ENCODE data around the gene DOK4.
"Not testable (repeated sequence)": the region's sequence is repeated elsewhere in the genome, so short reads cannot be mapped to it uniquely, and the experiment has no call there.

The DOK4 gene

DNA sequence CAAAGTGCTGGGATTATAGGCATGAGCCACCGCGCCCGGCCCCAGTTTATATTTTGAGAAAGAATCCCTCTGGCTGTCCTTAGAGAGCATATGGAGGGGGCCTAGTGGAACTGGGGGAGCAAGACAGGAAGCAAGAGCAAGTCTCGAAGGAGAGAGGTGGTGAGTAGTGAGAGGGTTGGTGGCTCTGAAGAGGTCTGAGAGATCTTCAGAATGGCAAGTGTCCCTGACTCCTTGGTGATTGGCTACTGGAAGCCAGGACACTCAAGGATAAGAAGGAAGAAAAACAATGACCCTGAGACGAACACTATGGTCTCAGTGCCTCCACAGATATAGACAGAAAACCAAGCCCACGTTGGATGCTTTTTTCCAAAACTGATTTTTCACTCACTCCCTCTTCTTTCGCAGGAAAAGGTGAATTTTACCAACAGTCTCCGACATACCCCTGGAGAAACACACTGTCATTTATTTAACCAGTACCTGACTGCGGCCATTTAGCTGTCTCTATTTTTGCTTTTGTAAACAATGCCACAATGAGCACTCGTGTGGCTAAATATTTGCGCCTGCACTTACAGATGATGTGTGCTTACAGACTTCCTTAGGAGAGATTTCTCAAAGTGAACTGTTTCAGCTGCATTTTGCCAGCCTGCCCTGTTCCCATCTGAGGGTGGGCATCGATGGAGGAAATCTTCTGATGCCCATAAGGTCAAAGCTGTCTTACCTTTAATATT is 15.9 kb upstream of the DOK4 start:
- Mint-ChIP-seq H3K4me3 (no peak overlapping the region), H3K27me3 (ENCODE audit: low read depth, poor library complexity) (peaks cover 8% of the 10 kb centered on the region), H3K27ac (no peak overlapping the region), H3K9me3 (no peaks in the 10 kb centered on the region), H3K4me1 (peaks cover 53% of the 10 kb centered on the region), H3K36me3 (ENCODE audit: low read depth) (no peaks in the 10 kb centered on the region)
- TF ChIP-seq, protein P1, sequence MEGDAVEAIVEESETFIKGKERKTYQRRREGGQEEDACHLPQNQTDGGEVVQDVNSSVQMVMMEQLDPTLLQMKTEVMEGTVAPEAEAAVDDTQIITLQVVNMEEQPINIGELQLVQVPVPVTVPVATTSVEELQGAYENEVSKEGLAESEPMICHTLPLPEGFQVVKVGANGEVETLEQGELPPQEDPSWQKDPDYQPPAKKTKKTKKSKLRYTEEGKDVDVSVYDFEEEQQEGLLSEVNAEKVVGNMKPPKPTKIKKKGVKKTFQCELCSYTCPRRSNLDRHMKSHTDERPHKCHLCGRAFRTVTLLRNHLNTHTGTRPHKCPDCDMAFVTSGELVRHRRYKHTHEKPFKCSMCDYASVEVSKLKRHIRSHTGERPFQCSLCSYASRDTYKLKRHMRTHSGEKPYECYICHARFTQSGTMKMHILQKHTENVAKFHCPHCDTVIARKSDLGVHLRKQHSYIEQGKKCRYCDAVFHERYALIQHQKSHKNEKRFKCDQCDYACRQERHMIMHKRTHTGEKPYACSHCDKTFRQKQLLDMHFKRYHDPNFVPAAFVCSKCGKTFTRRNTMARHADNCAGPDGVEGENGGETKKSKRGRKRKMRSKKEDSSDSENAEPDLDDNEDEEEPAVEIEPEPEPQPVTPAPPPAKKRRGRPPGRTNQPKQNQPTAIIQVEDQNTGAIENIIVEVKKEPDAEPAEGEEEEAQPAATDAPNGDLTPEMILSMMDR (IDR thresholded peaks at IDR 0.05) = no peak
- no peak for DNase-seq

DNA sequence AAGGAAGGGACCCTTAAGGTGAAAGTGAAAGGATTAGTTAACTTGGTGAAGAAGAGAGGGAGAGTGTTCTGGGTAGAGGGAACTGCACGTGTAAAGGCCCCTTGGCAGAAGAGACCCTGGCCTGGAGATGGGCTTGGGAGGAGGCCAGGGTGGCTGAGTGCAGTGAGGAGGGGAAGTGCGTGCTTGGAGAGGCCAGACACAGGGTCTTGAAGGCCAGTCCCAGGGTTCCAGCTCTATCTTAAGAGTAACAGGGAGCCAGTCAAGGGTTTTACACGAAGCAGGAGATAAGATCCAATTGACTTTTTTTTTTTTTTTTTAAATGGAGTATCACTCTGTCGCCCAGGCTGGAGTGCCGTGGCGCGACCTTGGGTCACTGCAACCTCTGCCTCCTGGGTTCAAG is 15.2 kb upstream of the DOK4 start:
- Mint-ChIP-seq H3K4me1 (peaks cover 46% of the 10 kb centered on the region), H3K36me3 (ENCODE audit: low read depth) (no peaks in the 10 kb centered on the region), H3K9me3 (no peaks in the 10 kb centered on the region), H3K27ac (no peak overlapping the region), H3K27me3 (ENCODE audit: low read depth, poor library complexity) (peaks cover 8% of the 10 kb centered on the region), H3K4me3 (no peak overlapping the region)
- TF ChIP-seq, protein P1 (IDR thresholded peaks at IDR 0.05) = no peak
- DNase-seq = no peak

DNA sequence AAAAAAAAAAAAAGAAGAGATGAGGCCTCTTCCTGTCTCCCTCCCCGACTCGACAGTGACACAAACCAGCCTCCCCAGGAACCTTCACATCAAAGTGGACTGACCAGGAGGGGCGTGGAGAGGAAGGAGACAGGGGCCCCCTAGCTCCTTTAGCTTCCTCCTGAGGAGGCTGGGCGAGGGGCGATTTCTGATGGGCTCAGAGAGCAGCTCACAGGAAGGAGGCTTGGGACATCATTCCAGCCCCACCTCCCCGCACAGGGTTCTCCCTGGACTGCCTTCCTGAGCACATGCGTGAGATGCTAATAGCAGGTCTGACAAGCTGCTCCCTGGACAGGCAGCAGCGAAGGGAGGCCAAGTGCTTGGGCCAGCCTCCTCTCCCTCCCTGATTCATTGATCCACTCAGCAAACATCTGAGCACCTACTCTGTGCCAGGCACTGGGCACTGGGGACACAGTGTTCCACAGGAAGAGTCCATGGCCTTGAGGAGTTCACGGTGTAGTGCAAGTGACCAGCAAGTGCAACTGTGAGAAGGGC is 14.4 kb upstream of the DOK4 start:
- no peak for DNase-seq
- Mint-ChIP-seq H3K36me3 (ENCODE audit: low read depth) (no peaks in the 10 kb centered on the region), H3K9me3 (no peaks in the 10 kb centered on the region), H3K27me3 (ENCODE audit: low read depth, poor library complexity) (peaks cover 8% of the 10 kb centered on the region), H3K27ac (peak overlapping the region; percentile 84), H3K4me1 (peaks cover 46% of the 10 kb centered on the region), H3K4me3 (no peak overlapping the region)
- TF ChIP-seq, protein P1 (IDR thresholded peaks at IDR 0.05) = no peak

DNA sequence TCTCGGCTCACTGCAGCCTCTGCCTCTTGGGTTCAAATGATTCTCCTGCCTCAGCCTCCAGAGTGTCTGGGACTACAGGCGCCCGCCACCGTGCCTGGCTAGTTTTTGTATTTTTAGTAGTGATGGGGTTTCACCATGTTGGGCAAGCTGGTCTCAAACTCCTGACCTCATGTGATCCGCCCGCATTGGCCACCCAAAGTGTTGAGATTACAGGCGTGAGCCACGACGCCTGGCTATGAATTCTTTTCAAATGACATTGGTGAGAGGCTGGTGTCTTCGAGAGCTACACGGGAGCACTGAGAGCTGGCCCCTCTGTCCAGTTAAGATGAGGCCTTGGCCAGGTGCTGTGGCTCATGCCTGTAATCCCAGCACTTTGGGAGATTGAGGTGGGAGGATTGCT is 13.6 kb upstream of the DOK4 start:
- H3K27me3 Mint-ChIP-seq (ENCODE audit: low read depth, poor library complexity); H3K9me3 Mint-ChIP-seq; H3K27ac Mint-ChIP-seq; H3K36me3 Mint-ChIP-seq (ENCODE audit: low read depth); H3K4me3 Mint-ChIP-seq; DNase-seq: not testable (repeated sequence)
- peaks cover 43% of the 10 kb centered on the region for H3K4me1 Mint-ChIP-seq

DNA sequence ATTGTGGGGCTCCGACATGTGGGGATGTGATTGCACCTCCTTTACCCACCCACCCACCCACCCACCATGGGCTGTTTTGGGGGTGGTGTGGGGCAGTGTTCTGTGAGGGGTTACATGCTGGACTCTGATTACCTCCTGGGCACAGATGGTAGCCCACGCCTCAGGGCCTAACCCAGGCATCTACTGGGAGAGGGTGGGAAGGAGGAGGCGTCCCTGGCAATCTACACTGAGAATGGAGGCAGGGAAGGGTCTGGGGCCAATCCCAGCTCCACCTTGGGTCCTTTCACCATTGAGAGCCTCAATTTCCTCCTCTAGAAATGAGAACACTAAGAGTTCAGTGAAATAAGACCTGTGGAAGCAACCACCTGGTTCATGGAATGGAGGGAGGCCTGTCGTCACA is 11.7 kb upstream of the DOK4 start:
- H3K4me3 Mint-ChIP-seq = no peak overlapping the region
- H3K27me3 Mint-ChIP-seq (ENCODE audit: low read depth, poor library complexity) = peaks cover 8% of the 10 kb centered on the region

DNA sequence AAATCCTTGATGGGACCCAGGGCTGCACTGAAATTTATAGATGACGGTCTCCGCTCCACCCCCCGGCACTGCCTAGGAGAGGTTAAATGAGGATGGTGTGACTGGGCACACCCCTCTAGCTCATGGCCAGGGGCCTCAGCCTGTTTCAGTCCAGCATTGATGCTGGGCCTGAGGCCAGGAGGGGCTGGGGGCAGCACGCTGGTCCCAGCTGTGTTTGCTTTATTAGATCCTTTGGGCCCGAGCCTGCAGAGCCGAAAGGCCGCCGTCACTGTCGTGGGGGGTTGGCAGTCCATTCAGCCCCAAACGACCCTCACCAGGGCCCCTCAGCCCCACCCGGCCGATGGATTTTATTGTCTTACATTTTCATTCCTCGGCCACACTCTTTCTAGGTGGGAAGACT is 10.8 kb upstream of the DOK4 start:
- no peak for DNase-seq
- no peak overlapping the region for H3K27ac Mint-ChIP-seq
- H3K27me3 Mint-ChIP-seq (ENCODE audit: low read depth, poor library complexity) = peaks cover 10% of the 10 kb centered on the region
- H3K4me3 Mint-ChIP-seq = no peak overlapping the region
- peaks cover 20% of the 10 kb centered on the region for H3K4me1 Mint-ChIP-seq
- H3K9me3 Mint-ChIP-seq = no peaks in the 10 kb centered on the region
- no peaks in the 10 kb centered on the region for H3K36me3 Mint-ChIP-seq (ENCODE audit: low read depth)
- TF ChIP-seq, protein P1 (IDR thresholded peaks at IDR 0.05) = no peak

More for the DNA sequence above, 11.7 kb upstream of the DOK4 start:
- Mint-ChIP-seq H3K9me3 (no peaks in the 10 kb centered on the region), H3K36me3 (ENCODE audit: low read depth) (no peaks in the 10 kb centered on the region), H3K4me1 (peaks cover 29% of the 10 kb centered on the region), H3K27ac (no peak overlapping the region)
- TF ChIP-seq, protein P1 (IDR thresholded peaks at IDR 0.05) = no peak
- DNase-seq = no peak

Data from nephron progenitor cell (in vitro differentiated cells).